ENCODE results near the gene CD68. TPM values are rescaled to one million over a fixed set of nuclear protein-coding genes. Genes with fewer than 3 reads are reported as not detected.

The CD68 gene
- total RNA-seq, 1 donor from 2014 or later = not detected

DNA sequence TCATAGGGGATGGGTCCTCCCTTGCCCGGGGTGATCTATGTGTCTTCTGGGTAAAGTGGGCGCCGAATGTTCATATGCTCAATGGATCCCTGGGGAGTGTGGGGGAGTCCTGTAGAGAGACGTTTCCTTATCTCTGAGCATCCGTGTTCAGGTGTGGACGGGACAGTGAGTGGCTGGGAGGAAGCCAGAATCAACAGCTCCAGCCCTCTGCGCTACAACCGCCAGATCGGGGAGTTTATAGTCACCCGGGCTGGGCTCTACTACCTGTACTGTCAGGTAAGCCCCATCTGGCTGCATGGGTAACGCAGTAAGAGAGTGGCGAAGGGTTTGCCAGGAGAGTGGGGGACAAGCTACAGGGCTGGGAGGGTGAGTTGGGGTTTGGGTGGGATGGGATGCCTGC is 22.8 kb upstream of the CD68 start:
- no peak for DNase-seq
- H3K4me1 Mint-ChIP-seq (ENCODE audit: low read depth, unreplicated experiment) = peaks cover 10% of the 10 kb centered on the region
- H3K36me3 Mint-ChIP-seq (ENCODE audit: unreplicated experiment) = peaks cover 10% of the 10 kb centered on the region
- no peak overlapping the region for H3K4me3 Mint-ChIP-seq (ENCODE audit: unreplicated experiment)
- peaks cover 12% of the 10 kb centered on the region for H3K9me3 Mint-ChIP-seq (ENCODE audit: unreplicated experiment)
- TF ChIP-seq, protein P1, sequence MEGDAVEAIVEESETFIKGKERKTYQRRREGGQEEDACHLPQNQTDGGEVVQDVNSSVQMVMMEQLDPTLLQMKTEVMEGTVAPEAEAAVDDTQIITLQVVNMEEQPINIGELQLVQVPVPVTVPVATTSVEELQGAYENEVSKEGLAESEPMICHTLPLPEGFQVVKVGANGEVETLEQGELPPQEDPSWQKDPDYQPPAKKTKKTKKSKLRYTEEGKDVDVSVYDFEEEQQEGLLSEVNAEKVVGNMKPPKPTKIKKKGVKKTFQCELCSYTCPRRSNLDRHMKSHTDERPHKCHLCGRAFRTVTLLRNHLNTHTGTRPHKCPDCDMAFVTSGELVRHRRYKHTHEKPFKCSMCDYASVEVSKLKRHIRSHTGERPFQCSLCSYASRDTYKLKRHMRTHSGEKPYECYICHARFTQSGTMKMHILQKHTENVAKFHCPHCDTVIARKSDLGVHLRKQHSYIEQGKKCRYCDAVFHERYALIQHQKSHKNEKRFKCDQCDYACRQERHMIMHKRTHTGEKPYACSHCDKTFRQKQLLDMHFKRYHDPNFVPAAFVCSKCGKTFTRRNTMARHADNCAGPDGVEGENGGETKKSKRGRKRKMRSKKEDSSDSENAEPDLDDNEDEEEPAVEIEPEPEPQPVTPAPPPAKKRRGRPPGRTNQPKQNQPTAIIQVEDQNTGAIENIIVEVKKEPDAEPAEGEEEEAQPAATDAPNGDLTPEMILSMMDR (IDR thresholded peaks at IDR 0.05; ENCODE audit: partially characterized antibody, unreplicated experiment) = no peak
- H3K27ac Mint-ChIP-seq (ENCODE audit: unreplicated experiment) = no peak overlapping the region
- peaks cover 11% of the 10 kb centered on the region for H3K27me3 Mint-ChIP-seq (ENCODE audit: unreplicated experiment)

DNA sequence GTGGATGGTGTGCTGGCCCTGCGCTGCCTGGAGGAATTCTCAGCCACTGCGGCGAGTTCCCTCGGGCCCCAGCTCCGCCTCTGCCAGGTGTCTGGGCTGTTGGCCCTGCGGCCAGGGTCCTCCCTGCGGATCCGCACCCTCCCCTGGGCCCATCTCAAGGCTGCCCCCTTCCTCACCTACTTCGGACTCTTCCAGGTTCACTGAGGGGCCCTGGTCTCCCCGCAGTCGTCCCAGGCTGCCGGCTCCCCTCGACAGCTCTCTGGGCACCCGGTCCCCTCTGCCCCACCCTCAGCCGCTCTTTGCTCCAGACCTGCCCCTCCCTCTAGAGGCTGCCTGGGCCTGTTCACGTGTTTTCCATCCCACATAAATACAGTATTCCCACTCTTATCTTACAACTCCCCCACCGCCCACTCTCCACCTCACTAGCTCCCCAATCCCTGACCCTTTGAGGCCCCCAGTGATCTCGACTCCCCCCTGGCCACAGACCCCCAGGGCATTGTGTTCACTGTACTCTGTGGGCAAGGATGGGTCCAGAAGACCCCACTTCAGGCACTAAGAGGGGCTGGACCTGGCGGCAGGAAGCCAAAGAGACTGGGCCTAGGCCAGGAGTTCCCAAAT is 22.2 kb upstream of the CD68 start:
- no peak overlapping the region for H3K27ac Mint-ChIP-seq (ENCODE audit: unreplicated experiment)
- peaks cover 10% of the 10 kb centered on the region for H3K36me3 Mint-ChIP-seq (ENCODE audit: unreplicated experiment)
- peaks cover 12% of the 10 kb centered on the region for H3K9me3 Mint-ChIP-seq (ENCODE audit: unreplicated experiment)
- H3K27me3 Mint-ChIP-seq (ENCODE audit: unreplicated experiment) = peaks cover 8% of the 10 kb centered on the region
- H3K4me1 Mint-ChIP-seq (ENCODE audit: low read depth, unreplicated experiment) = peaks cover 10% of the 10 kb centered on the region
- no peak for DNase-seq
- TF ChIP-seq, protein P1 (IDR thresholded peaks at IDR 0.05; ENCODE audit: partially characterized antibody, unreplicated experiment) = no peak
- no peak overlapping the region for H3K4me3 Mint-ChIP-seq (ENCODE audit: unreplicated experiment)

DNA sequence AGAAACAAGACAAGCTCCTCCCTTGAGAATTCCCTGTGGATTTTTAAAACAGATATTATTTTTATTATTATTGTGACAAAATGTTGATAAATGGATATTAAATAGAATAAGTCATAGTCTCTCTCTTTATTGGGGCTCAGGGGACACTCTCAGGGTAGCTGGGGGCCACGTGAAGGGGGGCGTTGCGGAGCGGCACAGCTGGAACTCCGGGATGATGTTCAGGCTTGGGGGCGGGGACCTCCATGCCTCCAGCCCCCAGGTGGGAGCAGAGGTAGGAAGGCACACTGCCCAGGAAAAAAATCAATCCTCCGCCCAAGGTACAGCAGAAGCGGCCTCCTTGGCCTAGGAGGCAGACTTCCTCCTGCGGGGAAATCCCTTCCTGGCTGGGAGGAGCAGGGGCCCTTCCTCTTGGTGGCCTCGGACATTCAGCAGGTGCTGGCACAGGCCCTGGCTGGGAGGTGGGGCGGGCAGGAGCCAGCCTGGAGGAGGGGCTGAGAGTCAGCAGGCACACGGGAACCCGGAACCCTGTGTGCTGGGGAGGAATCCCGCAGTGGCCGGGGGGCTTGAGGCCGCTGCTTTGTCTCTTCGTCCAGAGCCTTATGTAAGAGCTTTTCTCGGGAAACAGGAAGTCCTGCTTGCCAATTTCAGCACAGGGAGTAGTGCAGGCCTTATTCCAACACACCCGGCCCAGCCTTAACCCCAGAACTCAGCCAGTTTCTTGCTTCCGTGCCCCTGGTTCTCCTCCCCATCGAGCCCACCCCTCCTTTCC is 21.5 kb upstream of the CD68 start:
- no peak overlapping the region for H3K27ac Mint-ChIP-seq (ENCODE audit: unreplicated experiment)
- no peak overlapping the region for H3K4me3 Mint-ChIP-seq (ENCODE audit: unreplicated experiment)
- H3K36me3 Mint-ChIP-seq (ENCODE audit: unreplicated experiment) = peaks cover 5% of the 10 kb centered on the region
- TF ChIP-seq, protein P1 (IDR thresholded peaks at IDR 0.05; ENCODE audit: partially characterized antibody, unreplicated experiment) = no peak
- peaks cover 17% of the 10 kb centered on the region for H3K9me3 Mint-ChIP-seq (ENCODE audit: unreplicated experiment)
- peaks cover 13% of the 10 kb centered on the region for H3K27me3 Mint-ChIP-seq (ENCODE audit: unreplicated experiment)
- DNase-seq = no peak
- peaks cover 16% of the 10 kb centered on the region for H3K4me1 Mint-ChIP-seq (ENCODE audit: low read depth, unreplicated experiment)

DNA sequence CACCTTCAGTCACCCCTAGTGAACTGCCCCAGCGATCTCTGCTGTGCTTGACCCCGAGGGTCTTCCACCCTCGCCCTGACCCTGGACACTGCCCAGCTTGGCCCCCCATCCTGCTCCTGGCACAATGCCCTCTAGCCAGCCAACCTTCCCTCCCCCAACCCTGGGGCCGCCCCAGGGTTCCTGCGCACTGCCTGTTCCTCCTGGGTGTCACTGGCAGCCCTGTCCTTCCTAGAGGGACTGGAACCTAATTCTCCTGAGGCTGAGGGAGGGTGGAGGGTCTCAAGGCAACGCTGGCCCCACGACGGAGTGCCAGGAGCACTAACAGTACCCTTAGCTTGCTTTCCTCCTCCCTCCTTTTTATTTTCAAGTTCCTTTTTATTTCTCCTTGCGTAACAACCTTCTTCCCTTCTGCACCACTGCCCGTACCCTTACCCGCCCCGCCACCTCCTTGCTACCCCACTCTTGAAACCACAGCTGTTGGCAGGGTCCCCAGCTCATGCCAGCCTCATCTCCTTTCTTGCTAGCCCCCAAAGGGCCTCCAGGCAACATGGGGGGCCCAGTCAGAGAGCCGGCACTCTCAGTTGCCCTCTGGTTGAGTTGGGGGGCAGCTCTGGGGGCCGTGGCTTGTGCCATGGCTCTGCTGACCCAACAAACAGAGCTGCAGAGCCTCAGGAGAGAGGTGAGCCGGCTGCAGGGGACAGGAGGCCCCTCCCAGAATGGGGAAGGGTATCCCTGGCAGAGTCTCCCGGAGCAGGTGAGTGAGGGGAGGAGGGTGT is 20.7 kb upstream of the CD68 start, which contains the start of gene TNFSF13:
TSS of gene TNFSF13 (plus strand) at position 207 of the 776 bp plus-strand sequence. CDS start at position 497, 290 bp downstream.
- Mint-ChIP-seq H3K4me1 (ENCODE audit: low read depth, unreplicated experiment) (peaks cover 16% of the 10 kb centered on the region), H3K27me3 (ENCODE audit: unreplicated experiment) (peaks cover 10% of the 10 kb centered on the region), H3K4me3 (ENCODE audit: unreplicated experiment) (no peak within 1 kb of the TSS), H3K9me3 (ENCODE audit: unreplicated experiment) (peaks cover 17% of the 10 kb centered on the region), H3K36me3 (ENCODE audit: unreplicated experiment) (peaks cover 2% of the 10 kb centered on the region), H3K27ac (ENCODE audit: unreplicated experiment) (no peak within 1 kb of the TSS)
- no peak for DNase-seq
- TF ChIP-seq, protein P1 (IDR thresholded peaks at IDR 0.05; ENCODE audit: partially characterized antibody, unreplicated experiment) = no peak

All from glutamatergic neuron (in vitro differentiated cells).